Measurements from ENCODE around the gene PHF24.
A peak's percentile ranks its signal among the peaks of the same experiment; 100 is the strongest.
"Not testable (repeated sequence)": the region's sequence is repeated elsewhere in the genome, so short reads cannot be mapped to it uniquely, and the experiment has no call there.

PHF24 gene

DNA sequence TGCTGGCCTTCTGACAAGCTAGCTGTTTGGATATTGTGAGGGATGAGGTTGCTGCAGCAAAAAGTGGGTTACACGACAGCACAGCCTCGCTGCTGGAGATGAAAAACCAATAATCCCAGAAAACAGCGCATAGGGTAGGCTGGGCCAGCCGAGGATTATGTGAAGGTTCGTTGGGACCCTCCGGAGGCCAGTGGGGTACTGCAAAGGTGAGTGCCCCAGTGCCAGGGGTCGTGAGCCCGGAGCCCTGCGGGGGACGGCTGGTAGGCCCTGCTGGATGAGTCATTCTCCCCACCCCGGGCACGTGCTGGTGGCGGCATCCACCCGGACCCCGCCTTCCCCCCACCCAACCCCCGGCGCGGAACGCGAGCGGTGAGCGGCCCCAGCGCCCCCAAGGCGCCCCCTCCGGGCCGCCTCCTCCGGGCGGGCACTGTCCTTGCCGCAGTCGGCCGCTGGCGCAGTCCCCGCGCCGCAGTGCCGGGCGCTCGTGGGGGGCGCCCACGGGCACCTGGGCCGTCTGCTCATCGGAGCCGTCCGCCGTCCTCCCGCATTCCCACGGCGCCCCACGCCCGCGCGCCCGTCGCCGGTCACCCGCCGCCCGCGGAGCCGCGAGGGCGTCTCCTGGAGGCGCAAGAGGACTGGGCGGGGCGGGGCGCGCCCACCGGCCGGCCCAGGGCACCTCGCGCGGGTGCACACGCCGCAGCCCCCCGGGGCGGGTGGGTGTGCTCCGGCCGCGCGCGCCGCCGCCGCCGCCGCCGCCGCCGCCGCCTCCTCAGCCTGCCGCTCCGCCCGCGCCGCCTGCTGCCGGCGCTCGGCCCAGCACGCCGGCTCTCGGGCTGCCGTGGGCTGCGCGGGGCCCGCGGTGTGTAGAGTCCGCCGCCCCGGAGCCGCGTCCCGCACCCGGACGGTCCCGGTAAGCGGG is at the start of gene PHF24:
Gene PHF24 (plus strand): TSS at position 794 of the 919 bp plus-strand sequence. CDS start 13,014 bp downstream, outside the sequence.
- TF ChIP-seq, protein P1, sequence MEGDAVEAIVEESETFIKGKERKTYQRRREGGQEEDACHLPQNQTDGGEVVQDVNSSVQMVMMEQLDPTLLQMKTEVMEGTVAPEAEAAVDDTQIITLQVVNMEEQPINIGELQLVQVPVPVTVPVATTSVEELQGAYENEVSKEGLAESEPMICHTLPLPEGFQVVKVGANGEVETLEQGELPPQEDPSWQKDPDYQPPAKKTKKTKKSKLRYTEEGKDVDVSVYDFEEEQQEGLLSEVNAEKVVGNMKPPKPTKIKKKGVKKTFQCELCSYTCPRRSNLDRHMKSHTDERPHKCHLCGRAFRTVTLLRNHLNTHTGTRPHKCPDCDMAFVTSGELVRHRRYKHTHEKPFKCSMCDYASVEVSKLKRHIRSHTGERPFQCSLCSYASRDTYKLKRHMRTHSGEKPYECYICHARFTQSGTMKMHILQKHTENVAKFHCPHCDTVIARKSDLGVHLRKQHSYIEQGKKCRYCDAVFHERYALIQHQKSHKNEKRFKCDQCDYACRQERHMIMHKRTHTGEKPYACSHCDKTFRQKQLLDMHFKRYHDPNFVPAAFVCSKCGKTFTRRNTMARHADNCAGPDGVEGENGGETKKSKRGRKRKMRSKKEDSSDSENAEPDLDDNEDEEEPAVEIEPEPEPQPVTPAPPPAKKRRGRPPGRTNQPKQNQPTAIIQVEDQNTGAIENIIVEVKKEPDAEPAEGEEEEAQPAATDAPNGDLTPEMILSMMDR (IDR thresholded peaks at IDR 0.05; ENCODE audit: low read depth, low read length), result no peak
- peak in 1 of 2 donors; percentile 16 for DNase-seq (ENCODE audit: low read depth in 2 of 2)
- peak within 1 kb of the TSS; percentile 9 to 22 for H3K4me3 ChIP-seq (replicated peaks in 1 of 2; ENCODE audit: low read depth in 2 of 2, low read length in 2 of 2)

GRCh38 chr9:34927061-34927460 is 31.0 kb upstream of the PHF24 start:
- no peak overlapping the region for H3K4me3 ChIP-seq (replicated peaks in 1 of 2; ENCODE audit: low read depth in 2 of 2, low read length in 2 of 2)
- TF ChIP-seq, protein P1 (IDR thresholded peaks at IDR 0.05; ENCODE audit: low read depth, low read length), result no peak
- no peak for DNase-seq (ENCODE audit: low read depth in 2 of 2)

- TF ChIP-seq, protein P1 (IDR thresholded peaks at IDR 0.05; ENCODE audit: low read depth, low read length), result no peak
- DNase-seq (ENCODE audit: low read depth in 2 of 2), result no peak
- no peak overlapping the region for H3K4me3 ChIP-seq (replicated peaks in 1 of 2; ENCODE audit: low read depth in 2 of 2, low read length in 2 of 2)
Measured at GRCh38 chr9:34928921-34929320, 29.2 kb upstream of the PHF24 start.

- TF ChIP-seq, protein P1 (IDR thresholded peaks at IDR 0.05; ENCODE audit: low read depth, low read length), result peak; percentile 62
- peak; percentile 25 to 26 for DNase-seq (ENCODE audit: low read depth in 2 of 2)
- H3K4me3 ChIP-seq (replicated peaks in 1 of 2; ENCODE audit: low read depth in 2 of 2, low read length in 2 of 2), result no peak overlapping the region
Measured at GRCh38 chr9:34929506-34930102, 28.5 kb upstream of the PHF24 start.

- peak in 1 of 2 donors; percentile 27 for DNase-seq (ENCODE audit: low read depth in 2 of 2)
- H3K4me3 ChIP-seq (replicated peaks in 1 of 2; ENCODE audit: low read depth in 2 of 2, low read length in 2 of 2), result not testable (repeated sequence)
Measured at GRCh38 chr9:34939989-34940388, 18.1 kb upstream of the PHF24 start.

GRCh38 chr9:34948451-34948850 is 9.6 kb upstream of the PHF24 start:
- no peak for DNase-seq (ENCODE audit: low read depth in 2 of 2)
- H3K4me3 ChIP-seq (replicated peaks in 1 of 2; ENCODE audit: low read depth in 2 of 2, low read length in 2 of 2), result no peak overlapping the region
- TF ChIP-seq, protein P1 (IDR thresholded peaks at IDR 0.05; ENCODE audit: low read depth, low read length), result no peak

GRCh38 chr9:34954225-34954624 is 3.9 kb upstream of the PHF24 start:
- TF ChIP-seq, protein P1 (IDR thresholded peaks at IDR 0.05; ENCODE audit: low read depth, low read length), result no peak
- DNase-seq (ENCODE audit: low read depth in 2 of 2), result no peak
- H3K4me3 ChIP-seq (replicated peaks in 1 of 2; ENCODE audit: low read depth in 2 of 2, low read length in 2 of 2), result no peak overlapping the region

DNA sequence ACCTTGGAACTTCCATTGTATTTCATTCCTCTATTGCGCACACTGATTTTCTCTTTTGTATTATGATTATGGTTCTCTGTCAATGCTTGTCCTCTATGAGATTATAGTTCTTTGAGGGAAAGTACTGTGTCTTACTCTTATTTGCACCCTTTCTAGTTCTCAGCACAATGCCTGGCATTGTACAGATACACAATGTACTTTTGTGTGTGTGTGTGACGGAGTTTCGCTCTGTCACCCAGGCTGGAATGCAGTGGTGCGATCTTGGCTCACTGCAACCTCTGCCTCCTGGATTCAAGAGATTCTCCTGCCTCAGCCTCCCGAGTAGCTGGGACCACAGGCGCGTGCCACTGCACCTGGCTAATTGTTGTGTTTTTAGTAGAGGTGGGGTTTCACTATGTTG is 2.0 kb upstream of the PHF24 start:
- not testable (repeated sequence) for H3K4me3 ChIP-seq (replicated peaks in 1 of 2; ENCODE audit: low read depth in 2 of 2, low read length in 2 of 2); DNase-seq (ENCODE audit: low read depth in 2 of 2)

Measured in cardiac fibroblast (primary cell).